Stimulated activated naive B cell treated with anti-CD40 and anti-IgM and Interleukin-4, amounts not matched to agents 10 μg/mL and 1 μg/mL and 100 μg/mL, for 72 hours (primary cell): ENCODE results near the gene FXYD7.
A peak's percentile ranks its signal among the peaks of the same experiment; 100 is the strongest.
"Not testable (repeated sequence)": the region's sequence is repeated elsewhere in the genome, so short reads cannot be mapped to it uniquely, and the experiment has no call there.

Experiments
- ATAC-seq, 2 donors: fragments of 150-1000 bp; cut with Tn5 transposase; replicated peaks; 2 replicates each; pipeline ENCODE4 v1.10.0; 2021; ENCODE audit warnings: moderate library complexity in 1 of 2
- DNase-seq: peaks from one replicate; pipeline ENCODE4 v3.0.0; 2021
- H3K27ac Mint-ChIP-seq: one replicate; pipeline ENCODE4 v1.8.0; 2022; ENCODE audit warnings: mild to moderate bottlenecking, mixed read lengths
- H3K27me3 Mint-ChIP-seq, 2 donors: one replicate each; pipeline ENCODE4 v1.8.0; 2022; ENCODE audit warnings: mixed read lengths in 2 of 2
- H3K36me3 Mint-ChIP-seq, 2 donors: one replicate each; pipeline ENCODE4 v1.8.0; 2022; ENCODE audit warnings: mixed read lengths in 2 of 2, mild to moderate bottlenecking in 1 of 2
- H3K4me1 Mint-ChIP-seq, 2 donors: one replicate each; pipeline ENCODE4 v1.8.0; 2022; ENCODE audit warnings: mixed read lengths in 2 of 2, mild to moderate bottlenecking in 1 of 2
- H3K4me3 Mint-ChIP-seq, 2 donors: one replicate each; pipeline ENCODE4 v1.8.0; 2022; ENCODE audit warnings: mild to moderate bottlenecking in 2 of 2, mixed read lengths in 2 of 2, moderate library complexity in 1 of 2
- H3K9me3 Mint-ChIP-seq, 2 donors: one replicate each; pipeline ENCODE4 v1.8.0; 2022; ENCODE audit warnings: mixed read lengths in 2 of 2, mild to moderate bottlenecking in 1 of 2

Gene FXYD7

DNA sequence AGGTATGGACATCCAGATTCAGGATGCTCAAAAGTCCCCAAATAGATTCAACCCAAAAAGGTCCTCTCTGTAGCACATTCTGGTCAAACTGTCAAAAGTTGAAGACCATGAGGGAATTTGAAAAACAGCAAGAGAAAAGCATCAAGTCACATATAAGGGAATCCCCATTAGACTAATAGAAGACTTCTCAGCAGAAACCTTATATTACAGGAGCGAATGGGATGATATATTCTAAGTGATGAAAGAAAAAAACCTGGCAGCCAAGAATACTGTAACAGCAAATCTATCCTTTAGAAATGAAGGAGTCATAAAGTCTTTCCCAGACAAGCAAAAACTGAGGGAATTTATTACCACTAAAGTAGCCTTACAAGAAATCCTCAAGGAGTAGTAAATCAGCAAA, 41.2 kb downstream of the FXYD7 start:
- Mint-ChIP-seq H3K27ac (no peak overlapping the region), H3K9me3 (peaks cover 5 to 9% of the 10 kb centered on the region in 2 donors)

DNA sequence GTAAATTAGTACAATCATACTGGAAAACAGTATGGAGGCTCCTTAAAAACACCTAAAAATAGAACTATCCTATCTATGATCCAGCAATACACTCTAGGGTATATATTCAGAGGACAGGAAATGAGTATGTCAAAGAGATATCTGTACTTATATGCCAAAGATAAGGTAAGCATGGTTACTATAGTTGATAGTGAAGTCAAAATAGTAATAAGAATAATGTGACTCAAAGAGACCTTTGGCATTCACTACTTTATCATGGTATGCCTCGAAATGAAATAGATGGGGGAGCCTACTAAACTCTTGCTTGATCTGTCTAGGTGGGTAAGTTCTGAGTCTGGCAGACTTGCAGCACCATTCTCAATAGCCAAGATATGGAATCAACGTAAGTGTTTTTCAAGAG, 41.8 kb downstream of the FXYD7 start:
- no peaks in the 10 kb centered on the region for H3K27me3 Mint-ChIP-seq

More for the DNA sequence above, 41.2 kb downstream of the FXYD7 start:
- Mint-ChIP-seq H3K4me1 (peaks cover 8 to 14% of the 10 kb centered on the region in 2 donors), H3K4me3 (no peak overlapping the region), H3K36me3 (no peaks in the 10 kb centered on the region), H3K27me3 (no peaks in the 10 kb centered on the region)
- ATAC-seq (no peak), DNase-seq (no peak)

DNA sequence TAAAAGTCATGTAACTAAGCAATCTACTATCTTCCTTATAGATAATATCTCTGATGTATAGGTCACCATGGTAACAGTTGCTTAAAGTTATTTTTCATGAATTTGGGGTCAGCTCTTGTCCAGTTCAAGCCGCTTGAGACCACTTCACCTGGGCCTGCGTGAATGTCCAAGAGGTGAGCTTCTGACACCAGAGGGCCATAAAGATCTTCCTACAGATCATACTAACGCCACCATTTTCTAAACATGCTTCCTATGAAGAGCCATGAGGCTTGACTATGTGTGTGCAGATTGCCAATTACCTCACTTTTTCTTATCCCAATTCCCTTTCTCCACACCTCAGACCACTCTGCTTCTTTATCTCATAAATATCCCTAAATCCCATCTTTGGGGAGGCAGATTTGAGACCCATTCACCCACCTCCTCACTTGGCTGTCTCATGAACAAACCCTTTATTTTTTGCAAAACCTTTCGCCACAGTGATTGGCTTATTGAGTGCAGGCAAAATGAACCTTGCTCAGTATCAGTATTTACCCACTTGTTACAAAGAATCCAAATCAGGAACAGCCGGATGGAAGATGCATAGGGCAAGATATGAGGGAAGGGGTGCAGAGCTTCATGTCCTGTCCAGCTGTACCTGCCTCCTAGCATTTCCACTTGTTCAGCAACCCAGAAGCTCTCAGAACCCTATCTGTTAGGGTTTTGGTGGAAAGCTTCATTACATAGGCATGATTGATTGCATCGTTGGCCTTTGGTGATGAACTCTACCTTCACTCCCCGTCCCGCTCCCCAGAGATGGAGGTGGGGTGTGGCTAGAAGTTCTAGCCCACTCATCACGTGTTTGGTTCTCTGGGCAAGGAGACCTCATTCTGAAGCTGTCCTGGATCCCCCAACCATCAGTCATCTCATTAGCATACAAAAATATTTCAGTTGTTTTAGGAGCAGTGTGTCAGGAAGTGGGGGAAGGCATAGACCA, 51.2 kb downstream of the FXYD7 start:
- no peak for ATAC-seq
- H3K36me3 Mint-ChIP-seq = no peaks in the 10 kb centered on the region
- no peaks in the 10 kb centered on the region for H3K27me3 Mint-ChIP-seq
- H3K4me1 Mint-ChIP-seq = peaks cover 0 to 14% of the 10 kb centered on the region in 2 donors
- no peak for DNase-seq
- peaks cover 0 to 3% of the 10 kb centered on the region in 2 donors for H3K9me3 Mint-ChIP-seq
- H3K27ac Mint-ChIP-seq = no peak overlapping the region
- no peak overlapping the region for H3K4me3 Mint-ChIP-seq

More for the DNA sequence above, 41.8 kb downstream of the FXYD7 start:
- Mint-ChIP-seq H3K4me3 (no peak overlapping the region), H3K4me1 (peaks cover 3 to 8% of the 10 kb centered on the region in 2 donors), H3K27ac (no peak overlapping the region), H3K9me3 (peaks cover 5 to 9% of the 10 kb centered on the region in 2 donors), H3K36me3 (no peaks in the 10 kb centered on the region)
- no peak for DNase-seq
- no peak for ATAC-seq

DNA sequence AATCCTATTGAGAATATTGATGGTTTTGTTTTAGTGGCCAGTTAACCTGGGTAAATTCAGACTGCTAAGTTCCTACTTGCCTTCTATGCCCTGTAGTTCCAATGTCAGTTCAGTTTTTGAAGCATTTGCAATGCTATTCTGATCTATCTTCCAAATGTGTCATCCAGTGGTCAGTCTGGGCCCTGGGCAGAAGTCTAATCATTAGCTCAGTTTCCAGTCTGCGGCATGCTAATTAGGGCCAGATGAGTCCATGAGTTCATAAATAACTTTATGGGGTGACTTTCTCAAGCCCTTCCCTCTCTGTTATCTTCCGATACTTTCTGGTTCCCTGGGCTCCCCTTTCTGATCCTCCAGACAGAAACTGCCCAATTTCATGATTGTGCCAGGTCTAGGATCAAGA, 52.8 kb downstream of the FXYD7 start:
- Mint-ChIP-seq H3K27me3 (no peaks in the 10 kb centered on the region), H3K9me3 (peaks cover 0 to 3% of the 10 kb centered on the region in 2 donors), H3K4me3 (no peak overlapping the region), H3K27ac (no peak overlapping the region), H3K36me3 (no peaks in the 10 kb centered on the region), H3K4me1 (peaks cover 0 to 14% of the 10 kb centered on the region in 2 donors)
- ATAC-seq (no peak), DNase-seq (no peak)

DNA sequence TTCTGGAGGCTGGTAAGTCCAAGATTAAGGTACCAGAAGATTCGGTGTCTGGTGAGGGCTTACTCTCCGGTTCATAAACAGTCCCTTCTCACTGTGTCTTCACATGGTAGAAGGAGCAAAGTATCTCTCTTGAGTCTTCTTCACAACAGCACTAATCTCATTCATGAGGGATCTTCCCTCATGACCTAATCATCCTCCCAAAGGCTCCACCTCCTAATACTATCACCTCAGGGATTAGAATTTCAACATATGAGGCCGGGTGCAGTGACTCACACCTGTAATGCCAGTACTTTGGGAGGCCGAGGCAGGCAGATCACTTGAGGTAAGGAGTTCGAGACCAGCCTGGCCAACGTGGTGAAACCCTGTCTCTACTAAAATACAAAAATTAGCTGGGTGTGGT, 53.8 kb downstream of the FXYD7 start:
- Mint-ChIP-seq H3K4me1 (peaks cover 7 to 18% of the 10 kb centered on the region in 2 donors), H3K27ac (peak overlapping the region; percentile 9)
- H3K36me3 Mint-ChIP-seq, H3K4me3 Mint-ChIP-seq, H3K9me3 Mint-ChIP-seq, H3K27me3 Mint-ChIP-seq, DNase-seq, ATAC-seq: not testable (repeated sequence)

DNA sequence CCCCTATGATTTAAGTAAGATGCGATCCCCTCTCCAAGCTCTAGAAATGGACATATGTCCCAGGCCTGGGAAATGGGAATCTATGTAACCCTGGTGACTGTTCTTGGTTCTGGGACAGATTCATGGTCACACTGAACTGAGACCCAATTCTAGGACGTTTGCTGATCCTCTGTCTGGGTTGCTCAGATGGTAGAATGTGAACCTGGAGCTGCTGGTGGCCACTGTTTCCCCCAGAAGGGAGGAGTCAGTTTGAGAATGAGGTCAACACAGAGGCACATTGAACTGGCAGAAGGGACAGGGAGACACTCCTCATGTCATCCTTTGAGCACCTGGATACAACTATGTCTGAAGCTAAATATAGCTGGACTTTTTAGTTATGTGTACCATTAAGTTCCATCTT, 56.4 kb downstream of the FXYD7 start:
- Mint-ChIP-seq H3K4me1 (peaks cover 23 to 30% of the 10 kb centered on the region in 2 donors), H3K9me3 (peaks cover 0 to 1% of the 10 kb centered on the region in 2 donors), H3K36me3 (no peaks in the 10 kb centered on the region), H3K4me3 (no peak overlapping the region), H3K27ac (no peak overlapping the region), H3K27me3 (no peaks in the 10 kb centered on the region)
- no peak for ATAC-seq
- DNase-seq = no peak

DNA sequence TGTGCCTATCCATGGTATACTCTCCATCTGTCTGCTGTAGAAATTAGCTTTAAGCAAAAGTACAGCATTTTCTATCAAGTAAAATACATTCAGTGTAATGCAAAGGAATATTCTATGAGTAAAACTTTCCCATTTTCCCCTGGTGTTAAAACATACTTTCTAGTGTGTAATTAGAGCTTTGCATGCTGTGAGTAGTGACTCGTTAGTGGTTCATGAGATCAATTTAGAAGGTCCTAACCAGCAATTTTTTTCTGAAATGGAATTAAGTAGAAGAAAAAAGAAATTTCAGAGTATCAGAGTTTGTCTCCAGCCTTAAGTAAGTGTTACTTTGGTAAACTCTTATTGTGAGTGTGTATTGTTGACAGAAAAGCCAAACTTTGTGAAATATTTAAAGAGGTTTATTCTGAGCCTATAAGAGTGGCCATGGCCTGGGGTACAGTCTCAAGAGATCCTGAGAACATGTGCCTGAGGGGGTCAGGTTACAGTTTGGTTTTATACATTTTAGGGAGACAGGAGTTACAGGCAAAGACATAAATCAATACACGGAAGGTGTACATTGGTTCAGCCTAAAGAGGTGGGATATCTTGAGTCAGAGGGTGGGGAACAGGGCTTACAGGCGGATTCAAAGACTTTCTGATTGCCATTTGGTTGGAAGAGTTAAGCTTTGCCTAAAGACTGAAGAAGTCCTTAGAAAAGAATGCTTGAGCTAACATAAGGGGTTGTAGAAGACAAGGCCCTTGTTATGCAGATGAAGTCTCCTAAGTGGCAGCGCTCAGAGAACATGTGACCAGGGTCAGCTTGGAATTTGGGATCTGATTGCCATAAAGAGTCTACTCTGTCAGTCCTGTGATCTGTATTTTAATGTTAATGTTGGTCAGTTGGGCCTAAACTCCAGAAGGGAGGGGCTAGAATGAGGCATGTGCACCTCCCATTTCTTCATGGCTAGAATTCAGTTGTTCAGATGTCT, 60.0 kb downstream of the FXYD7 start:
- H3K9me3 Mint-ChIP-seq = peaks cover 0 to 2% of the 10 kb centered on the region in 2 donors
- ATAC-seq = no peak
- no peak overlapping the region for H3K4me3 Mint-ChIP-seq
- no peaks in the 10 kb centered on the region for H3K27me3 Mint-ChIP-seq
- no peak for DNase-seq
- peaks cover 36 to 63% of the 10 kb centered on the region in 2 donors for H3K4me1 Mint-ChIP-seq
- H3K36me3 Mint-ChIP-seq = peaks cover 1 to 2% of the 10 kb centered on the region in 2 donors
- H3K27ac Mint-ChIP-seq = peak overlapping the region; percentile 75
